Inflammatory macrophage (primary cell): ENCODE data around the gene GREB1L.
"Not testable (repeated sequence)": the region's sequence is repeated elsewhere in the genome, so short reads cannot be mapped to it uniquely, and the experiment has no call there.

ENCODE experiments used
- DNase-seq, 2 donors: peaks; one replicate each; pipeline ENCODE4 v3.0.0-alpha.2; 2020 to 2022

The GREB1L gene

GRCh38 chr18:21309248-21309647 lies 67.2 kb downstream of the GREB1L start:
- no peak for DNase-seq

- DNase-seq: not testable (repeated sequence)
Measured at GRCh38 chr18:21311980-21312379, 69.9 kb downstream of the GREB1L start.

GRCh38 chr18:21313576-21313975 lies 71.5 kb downstream of the GREB1L start:
- no peak for DNase-seq

- no peak for DNase-seq
Measured at GRCh38 chr18:21314724-21315123, 72.7 kb downstream of the GREB1L start.

GRCh38 chr18:21315126-21315525 lies 73.1 kb downstream of the GREB1L start:
- not testable (repeated sequence) for DNase-seq

- DNase-seq: no peak
Measured at GRCh38 chr18:21315741-21316197, 73.7 kb downstream of the GREB1L start.

GRCh38 chr18:21316296-21316695 lies 74.3 kb downstream of the GREB1L start:
- DNase-seq: no peak

- no peak for DNase-seq
Measured at GRCh38 chr18:21321711-21322110, 79.7 kb downstream of the GREB1L start.

- DNase-seq: no peak
Measured at GRCh38 chr18:21327101-21327500, 85.1 kb downstream of the GREB1L start.

- no peak for DNase-seq
Measured at GRCh38 chr18:21330122-21330701, 88.2 kb downstream of the GREB1L start.

- DNase-seq: no peak
Measured at GRCh38 chr18:21331065-21331464, 89.0 kb downstream of the GREB1L start.

GRCh38 chr18:21335927-21336488 lies 94.0 kb downstream of the GREB1L start:
- DNase-seq: no peak

GRCh38 chr18:21336846-21337245 lies 94.8 kb downstream of the GREB1L start:
- no peak for DNase-seq

GRCh38 chr18:21341141-21341540 lies 99.1 kb downstream of the GREB1L start:
- DNase-seq: no peak

- no peak for DNase-seq
Measured at GRCh38 chr18:21342372-21342771, 100.3 kb downstream of the GREB1L start.

GRCh38 chr18:21344860-21345259 lies 102.8 kb downstream of the GREB1L start:
- DNase-seq: no peak

GRCh38 chr18:21345840-21346239 lies 103.8 kb downstream of the GREB1L start:
- DNase-seq: no peak

- DNase-seq: no peak
Measured at GRCh38 chr18:21359746-21360145, 117.7 kb downstream of the GREB1L start.

GRCh38 chr18:21361307-21361880 lies 119.4 kb downstream of the GREB1L start:
- DNase-seq: no peak

GRCh38 chr18:21362831-21363230 lies 120.8 kb downstream of the GREB1L start:
- DNase-seq: no peak

- no peak for DNase-seq
Measured at GRCh38 chr18:21363348-21363747, 121.3 kb downstream of the GREB1L start.

GRCh38 chr18:21364471-21364870 lies 122.4 kb downstream of the GREB1L start:
- DNase-seq: no peak

GRCh38 chr18:21366896-21367295 lies 124.9 kb downstream of the GREB1L start:
- no peak for DNase-seq

GRCh38 chr18:21369146-21369545 lies 127.1 kb downstream of the GREB1L start:
- no peak for DNase-seq
